Motor neuron (in vitro differentiated cells): ENCODE measurements around the gene ZNF274. TPM values are rescaled to one million over a fixed set of nuclear protein-coding genes. Genes with fewer than 3 reads are reported as not detected.
A peak's percentile ranks its signal among the peaks of the same experiment; 100 is the strongest.
"Not testable (repeated sequence)": the region's sequence is repeated elsewhere in the genome, so short reads cannot be mapped to it uniquely, and the experiment has no call there.

Experiments used
- ATAC-seq, 8 experiments: fragments of 200-7000 bp; cut with Tn5 transposase; replicated peaks in 6 of 8; 2 replicates each; pipeline ENCODE4 v1.8.0; 2021; ENCODE audit warnings: mild to moderate bottlenecking in 8 of 8, moderate library complexity in 8 of 8
- H3K27ac ChIP-seq, 2 donors: fragments of 250-450 bp; sonication (Bioruptor Pico); 2 replicates each; pipeline ENCODE4 v1.9.0; 2021; ENCODE audit warnings: antibody characterized with exemption in 2 of 2, mild to moderate bottlenecking in 2 of 2, moderate library complexity in 1 of 2
- H3K4me1 ChIP-seq, 2 donors: fragments of 250-450 bp; sonication (Bioruptor Pico); replicated peaks in 1 of 2; 2 replicates each; pipeline ENCODE4 v1.6.1; 2021; ENCODE audit warnings: antibody characterized with exemption in 2 of 2, mild to moderate bottlenecking in 2 of 2, moderate library complexity in 1 of 2
- H3K4me3 ChIP-seq, 5 donors: fragments of 250-450 bp; sonication (Bioruptor Pico); 2 replicates each; pipeline ENCODE4 v1.9.0; 2021; ENCODE audit warnings: antibody characterized with exemption in 5 of 5, mild to moderate bottlenecking in 5 of 5, moderate library complexity in 4 of 5
- WGBS, 10 experiments: fragments of 450-650 bp; shearing (Covaris generic); methylation state at CpG; one replicate each; pipeline ENCODE4 v1.0.0; 2022; 5-methylcytosine and 5-hydroxymethylcytosine counted together
- in situ Hi-C, 9 experiments: fragments of 400-800 bp; cut with MboI; loops; one replicate each; pipeline ENCODE4 v1.15.0; 2021; ENCODE audit warnings: low sequenced_read_pairs in 9 of 9, low pct_unique_long_range_greater_than_20kb in 2 of 9; ENCODE audit not compliant: unreplicated experiment in 9 of 9
- total RNA-seq, 8 experiments: library from RNA; unstranded; fragments of 300-600 nt; gene quantifications; 2 replicates each; pipeline versions ENCODE4 v1.2.3 to v1.2.4, GENCODE V29; 2022

The ZNF274 gene
- total RNA-seq, 8 experiments from 2014 or later = 17.0 to 40.6 (median 28.2) TPM

GRCh38 chr19:58227964-58228584 lies 45.2 kb downstream of the ZNF274 start:
- in situ Hi-C loops = no loop called here
- WGBS, 10 experiments = 14 to 70% (median 39%) methylated on average over 1 to 14 of the region's 23 CpGs; no CpG with 5 or more reads in 2 of the 10 experiments
- no peak for ATAC-seq
- Histone ChIP-seq H3K27ac (peak overlapping the region; percentile 81 to 90), H3K4me1 (peaks cover 9 to 11% of the 10 kb centered on the region in 2 donors), H3K4me3 (peak overlapping the region; percentile 46 to 67 (median 57))

DNA sequence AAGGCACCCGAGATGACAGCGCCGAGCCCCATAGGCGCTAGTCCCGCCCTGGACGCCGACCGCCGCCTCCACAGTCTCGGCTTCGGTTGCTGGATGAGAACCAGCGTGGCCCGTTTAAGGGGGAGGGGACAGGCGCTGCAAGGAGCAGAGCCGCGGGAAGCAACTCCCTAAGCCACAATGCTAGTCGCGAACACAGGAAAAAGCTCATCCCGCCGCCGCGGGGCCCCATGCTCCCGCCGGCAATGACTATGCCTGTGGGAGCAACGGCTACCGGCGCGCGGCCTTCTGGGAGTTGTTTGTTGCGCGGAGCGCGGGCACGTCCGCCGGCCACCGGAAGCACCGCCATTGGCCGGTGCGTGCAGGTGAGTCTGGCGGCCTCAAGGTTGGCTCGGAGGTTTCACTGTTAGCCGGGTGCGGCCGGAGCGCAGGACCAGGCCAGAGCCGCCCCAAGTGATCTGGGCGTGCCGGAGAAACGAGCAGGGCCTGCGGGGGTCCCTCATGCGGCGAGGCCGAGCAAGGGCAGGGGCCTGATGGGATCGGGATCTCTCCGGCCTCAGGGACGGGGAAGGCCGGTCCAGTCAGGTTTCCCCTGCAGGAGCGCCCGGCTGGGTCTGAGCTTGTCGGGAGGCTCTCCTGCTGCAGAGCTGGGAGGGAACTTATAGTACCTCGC lies 45.9 kb downstream of the ZNF274 start, which contains the start of gene ZNF544:
ZNF544 (plus strand) TSS at position 330 of the 670 bp plus-strand sequence. CDS start 15,110 bp downstream, outside the sequence.
- in situ Hi-C loops = no loop called here
- ATAC-seq = peak; percentile 86 to 92 (median 90)

GRCh38 chr19:58229255-58229639 lies 46.4 kb downstream of the ZNF274 start:
- Histone ChIP-seq H3K4me3 (peak overlapping the region; percentile 46 to 67 (median 57)), H3K27ac (peak overlapping the region; percentile 81 to 90), H3K4me1 (peaks cover 9 to 11% of the 10 kb centered on the region in 2 donors)
- in situ Hi-C loops = no loop called here
- WGBS, 10 experiments = 8% methylated on average over 2 of the region's 13 CpGs; no CpG with 5 or more reads in 9 of the 10 experiments
- ATAC-seq = peak; percentile 13 to 42 (median 32)

More for the DNA sequence above, 45.9 kb downstream of the ZNF274 start, which contains the start of gene ZNF544:
- Histone ChIP-seq H3K27ac (peak within 1 kb of the TSS; percentile 81 to 90), H3K4me1 (peaks cover 9 to 11% of the 10 kb centered on the region in 2 donors), H3K4me3 (peak within 1 kb of the TSS; percentile 46 to 67 (median 57))
- 2 to 20% (median 2%) methylated on average over 2 to 24 of the region's 62 CpGs; no CpG with 5 or more reads in 7 of the 10 experiments for WGBS, 10 experiments

DNA sequence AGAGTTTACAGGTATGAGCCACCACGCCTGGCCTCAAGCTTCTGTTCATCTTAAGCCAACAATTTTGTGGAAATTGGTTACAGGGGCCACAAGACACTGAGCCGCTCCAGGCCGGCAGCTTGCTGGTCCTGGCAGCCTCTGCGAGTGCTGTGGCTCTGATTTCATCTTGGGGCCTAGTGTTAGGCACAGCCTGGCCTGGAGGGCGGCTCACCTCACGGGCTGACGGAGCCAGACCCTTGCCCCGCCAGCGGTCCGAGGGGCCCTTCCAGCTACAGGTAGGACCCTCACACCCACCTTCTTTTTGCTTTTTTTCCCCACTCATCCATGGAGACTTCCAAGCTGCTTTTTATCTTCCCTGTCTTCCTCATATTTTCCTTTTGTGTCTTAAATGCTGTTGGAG lies 54.5 kb downstream of the ZNF274 start:
- ATAC-seq = no peak
- Histone ChIP-seq H3K4me1 (no peaks in the 10 kb centered on the region), H3K4me3 (no peak overlapping the region), H3K27ac (no peak overlapping the region)
- in situ Hi-C loops = no loop called here
- 90 to 100% (median 95%) methylated on average over 1 to 2 of the region's 10 CpGs; no CpG with 5 or more reads in 6 of the 10 experiments for WGBS, 10 experiments

GRCh38 chr19:58243351-58243750 lies 60.5 kb downstream of the ZNF274 start:
- Histone ChIP-seq H3K4me3 (no peak overlapping the region), H3K27ac (no peak overlapping the region), H3K4me1 (no peaks in the 10 kb centered on the region)
- ATAC-seq = no peak
- in situ Hi-C loops = no loop called here
- 80 to 100% (median 89%) methylated on average over 1 to 5 of the region's 6 CpGs; no CpG with 5 or more reads in 6 of the 10 experiments for WGBS, 10 experiments

DNA sequence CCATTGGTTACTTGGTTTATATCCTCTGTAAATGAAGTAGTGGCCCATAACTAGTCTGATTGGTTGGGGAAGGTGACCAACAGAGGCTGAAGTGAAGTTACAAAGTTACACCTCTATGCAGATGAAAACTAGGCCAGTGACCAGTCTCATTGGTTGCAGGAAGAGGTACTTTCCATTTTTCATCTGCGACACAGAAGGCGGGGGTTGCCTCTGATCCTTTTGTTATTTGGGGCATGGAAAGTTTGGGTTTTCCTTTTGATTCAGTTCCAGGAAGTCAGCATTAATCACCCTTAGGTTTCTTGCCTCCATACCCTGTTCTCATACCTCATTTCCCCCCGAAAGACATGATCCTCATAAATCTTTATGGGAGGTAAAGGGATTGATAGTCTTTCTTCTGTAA lies 66.0 kb downstream of the ZNF274 start:
- in situ Hi-C loops = no loop called here
- no peaks in the 10 kb centered on the region for H3K4me1 ChIP-seq
- no peak overlapping the region for H3K27ac ChIP-seq
- H3K4me3 ChIP-seq = no peak overlapping the region
- WGBS, 10 experiments = 90 to 100% (median 100%) methylated on average over 1 to 3 of the region's 3 CpGs; no CpG with 5 or more reads in 2 of the 10 experiments
- no peak for ATAC-seq

- ATAC-seq = no peak
- in situ Hi-C loops = no loop called here
- WGBS, 10 experiments = 89 to 100% (median 100%) methylated on average over 1 to 2 of the region's 2 CpGs
- Histone ChIP-seq H3K4me3 (no peak overlapping the region), H3K4me1 (no peaks in the 10 kb centered on the region), H3K27ac (no peak overlapping the region)
Measured at GRCh38 chr19:58252102-58252685, 69.3 kb downstream of the ZNF274 start.

- ATAC-seq, H3K4me3 ChIP-seq, H3K27ac ChIP-seq, in situ Hi-C loops, H3K4me1 ChIP-seq: not testable (repeated sequence)
- WGBS, 10 experiments = no CpG with 5 or more reads among the region's 4 CpGs
Measured at GRCh38 chr19:58258259-58258658, 75.4 kb downstream of the ZNF274 start.

DNA sequence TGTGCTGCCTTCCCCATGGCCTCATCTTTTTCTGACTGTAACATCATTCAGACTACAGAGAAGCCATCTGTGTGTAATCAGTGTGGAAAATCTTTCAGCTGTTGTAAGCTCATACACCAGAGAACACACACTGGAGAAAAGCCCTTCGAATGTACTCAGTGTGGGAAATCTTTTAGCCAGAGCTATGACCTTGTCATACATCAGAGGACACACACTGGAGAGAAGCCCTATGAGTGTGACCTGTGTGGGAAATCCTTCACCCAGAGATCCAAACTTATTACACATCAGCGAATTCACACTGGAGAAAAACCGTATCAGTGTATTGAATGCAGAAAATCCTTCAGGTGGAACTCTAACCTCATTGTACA lies 78.7 kb downstream of the ZNF274 start:
- Histone ChIP-seq H3K4me1 (no peaks in the 10 kb centered on the region), H3K4me3 (no peak overlapping the region), H3K27ac (no peak overlapping the region)
- in situ Hi-C loops = no loop called here
- WGBS, 10 experiments = 88 to 100% (median 98%) methylated on average over 1 to 3 of the region's 3 CpGs; no CpG with 5 or more reads in 2 of the 10 experiments
- ATAC-seq = no peak

GRCh38 chr19:58261968-58262921 lies 79.4 kb downstream of the ZNF274 start:
- in situ Hi-C loops = no loop called here
- H3K4me3 ChIP-seq = no peak overlapping the region
- ATAC-seq = no peak
- no peak overlapping the region for H3K27ac ChIP-seq
- no peaks in the 10 kb centered on the region for H3K4me1 ChIP-seq
- 67 to 100% (median 95%) methylated on average over 1 to 18 of the region's 19 CpGs for WGBS, 10 experiments

- Histone ChIP-seq H3K4me3 (no peak overlapping the region), H3K4me1 (no peaks in the 10 kb centered on the region), H3K27ac (no peak overlapping the region)
- no peak for ATAC-seq
- WGBS, 10 experiments = 85 to 100% (median 99%) methylated on average over 2 to 7 of the region's 7 CpGs
- in situ Hi-C loops = no loop called here
Measured at GRCh38 chr19:58262922-58263296, 80.0 kb downstream of the ZNF274 start.
